ENCODE data around the gene METTL24.

DNA sequence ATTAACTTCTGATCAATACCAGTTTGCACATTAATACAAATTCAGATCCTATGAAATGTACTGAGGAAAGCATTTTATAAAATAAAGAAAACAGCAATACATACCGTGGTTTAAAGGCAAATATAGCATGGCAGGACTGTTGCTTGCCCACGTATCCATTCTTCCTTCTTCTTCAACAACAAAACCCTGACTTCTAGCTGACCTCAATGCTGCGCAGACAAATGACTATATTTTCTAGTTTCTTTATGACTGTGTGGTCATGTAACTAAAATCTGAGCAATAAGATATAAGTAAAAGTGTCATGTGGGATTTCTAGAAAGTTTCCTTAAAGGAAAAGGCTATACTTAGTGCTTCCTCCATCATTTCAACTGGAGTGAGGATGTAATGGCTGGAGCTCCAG, 92.9 kb downstream of the METTL24 start:
- TF ChIP-seq, protein P1, sequence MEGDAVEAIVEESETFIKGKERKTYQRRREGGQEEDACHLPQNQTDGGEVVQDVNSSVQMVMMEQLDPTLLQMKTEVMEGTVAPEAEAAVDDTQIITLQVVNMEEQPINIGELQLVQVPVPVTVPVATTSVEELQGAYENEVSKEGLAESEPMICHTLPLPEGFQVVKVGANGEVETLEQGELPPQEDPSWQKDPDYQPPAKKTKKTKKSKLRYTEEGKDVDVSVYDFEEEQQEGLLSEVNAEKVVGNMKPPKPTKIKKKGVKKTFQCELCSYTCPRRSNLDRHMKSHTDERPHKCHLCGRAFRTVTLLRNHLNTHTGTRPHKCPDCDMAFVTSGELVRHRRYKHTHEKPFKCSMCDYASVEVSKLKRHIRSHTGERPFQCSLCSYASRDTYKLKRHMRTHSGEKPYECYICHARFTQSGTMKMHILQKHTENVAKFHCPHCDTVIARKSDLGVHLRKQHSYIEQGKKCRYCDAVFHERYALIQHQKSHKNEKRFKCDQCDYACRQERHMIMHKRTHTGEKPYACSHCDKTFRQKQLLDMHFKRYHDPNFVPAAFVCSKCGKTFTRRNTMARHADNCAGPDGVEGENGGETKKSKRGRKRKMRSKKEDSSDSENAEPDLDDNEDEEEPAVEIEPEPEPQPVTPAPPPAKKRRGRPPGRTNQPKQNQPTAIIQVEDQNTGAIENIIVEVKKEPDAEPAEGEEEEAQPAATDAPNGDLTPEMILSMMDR (IDR thresholded peaks at IDR 0.05), result no peak
- no peak for TF ChIP-seq ZFX (IDR thresholded peaks at IDR 0.05; ENCODE audit: borderline replicate concordance)
